B cell (primary cell): Measurements from ENCODE around the gene RGS6.

Experiments
- EZH2 ChIP-seq: IDR thresholded peaks from 2 replicates; pipeline ENCODE4 v1.6.1; 2012; ENCODE audit warnings: borderline replicate concordance, low read depth, mild to moderate bottlenecking, moderate library complexity, low read length; ENCODE audit not compliant: insufficient read depth, poor library complexity, severe bottlenecking
- TF ChIP-seq, protein P1 (sequence below): fragments of 200-600 bp; IDR thresholded peaks from one replicate; pipeline ENCODE4 v1.8.0; 2022; ENCODE audit warnings: antibody characterized with exemption, mild to moderate bottlenecking

DNA sequence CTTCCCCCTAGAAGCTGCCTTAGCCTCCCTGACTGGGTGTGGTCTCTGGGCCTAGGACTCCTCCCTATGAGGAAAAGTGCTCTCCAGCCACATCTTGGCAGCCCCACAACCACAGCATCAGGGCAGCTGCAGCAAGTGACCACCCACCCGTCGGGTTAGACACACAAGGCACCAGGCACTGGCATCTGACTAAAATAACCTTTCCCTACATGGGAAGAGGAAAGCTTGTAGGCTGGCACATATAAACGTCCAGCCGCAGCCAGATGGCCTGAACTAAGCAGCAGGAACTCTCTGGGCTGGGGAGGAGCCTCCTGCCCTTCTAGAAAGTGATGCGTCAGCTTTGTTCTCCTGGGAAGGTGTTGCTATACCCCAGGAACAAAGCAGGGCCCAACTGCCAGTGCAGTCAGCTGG, 632.9 kb downstream of the RGS6 start:
- TF ChIP-seq, protein P1, sequence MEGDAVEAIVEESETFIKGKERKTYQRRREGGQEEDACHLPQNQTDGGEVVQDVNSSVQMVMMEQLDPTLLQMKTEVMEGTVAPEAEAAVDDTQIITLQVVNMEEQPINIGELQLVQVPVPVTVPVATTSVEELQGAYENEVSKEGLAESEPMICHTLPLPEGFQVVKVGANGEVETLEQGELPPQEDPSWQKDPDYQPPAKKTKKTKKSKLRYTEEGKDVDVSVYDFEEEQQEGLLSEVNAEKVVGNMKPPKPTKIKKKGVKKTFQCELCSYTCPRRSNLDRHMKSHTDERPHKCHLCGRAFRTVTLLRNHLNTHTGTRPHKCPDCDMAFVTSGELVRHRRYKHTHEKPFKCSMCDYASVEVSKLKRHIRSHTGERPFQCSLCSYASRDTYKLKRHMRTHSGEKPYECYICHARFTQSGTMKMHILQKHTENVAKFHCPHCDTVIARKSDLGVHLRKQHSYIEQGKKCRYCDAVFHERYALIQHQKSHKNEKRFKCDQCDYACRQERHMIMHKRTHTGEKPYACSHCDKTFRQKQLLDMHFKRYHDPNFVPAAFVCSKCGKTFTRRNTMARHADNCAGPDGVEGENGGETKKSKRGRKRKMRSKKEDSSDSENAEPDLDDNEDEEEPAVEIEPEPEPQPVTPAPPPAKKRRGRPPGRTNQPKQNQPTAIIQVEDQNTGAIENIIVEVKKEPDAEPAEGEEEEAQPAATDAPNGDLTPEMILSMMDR: no peak
- no peak for TF ChIP-seq EZH2
